ENCODE results near the gene MAML3.

GRCh38 chr4:139853309-139853708 is 300.7 kb downstream of the MAML3 start:
- TF ChIP-seq POLR2AphosphoS5 (IDR thresholded peaks at IDR 0.05), result no peak
- no peak for TF ChIP-seq CTCF (IDR thresholded peaks at IDR 0.05)
